ENCODE measurements around the gene NUMB. TPM values are rescaled to one million over a fixed set of nuclear protein-coding genes. Genes with fewer than 3 reads are reported as not detected.

The NUMB gene
- total and polyA plus RNA-seq, 2 of the 13 experiments (the other 11 are each of a cell fraction or from before 2014, with no cell fraction given): 20.3 to 71.1 TPM

GRCh38 chr14:73428353-73428824 is 30.0 kb downstream of the NUMB start (continued):
- TF ChIP-seq, protein P1, sequence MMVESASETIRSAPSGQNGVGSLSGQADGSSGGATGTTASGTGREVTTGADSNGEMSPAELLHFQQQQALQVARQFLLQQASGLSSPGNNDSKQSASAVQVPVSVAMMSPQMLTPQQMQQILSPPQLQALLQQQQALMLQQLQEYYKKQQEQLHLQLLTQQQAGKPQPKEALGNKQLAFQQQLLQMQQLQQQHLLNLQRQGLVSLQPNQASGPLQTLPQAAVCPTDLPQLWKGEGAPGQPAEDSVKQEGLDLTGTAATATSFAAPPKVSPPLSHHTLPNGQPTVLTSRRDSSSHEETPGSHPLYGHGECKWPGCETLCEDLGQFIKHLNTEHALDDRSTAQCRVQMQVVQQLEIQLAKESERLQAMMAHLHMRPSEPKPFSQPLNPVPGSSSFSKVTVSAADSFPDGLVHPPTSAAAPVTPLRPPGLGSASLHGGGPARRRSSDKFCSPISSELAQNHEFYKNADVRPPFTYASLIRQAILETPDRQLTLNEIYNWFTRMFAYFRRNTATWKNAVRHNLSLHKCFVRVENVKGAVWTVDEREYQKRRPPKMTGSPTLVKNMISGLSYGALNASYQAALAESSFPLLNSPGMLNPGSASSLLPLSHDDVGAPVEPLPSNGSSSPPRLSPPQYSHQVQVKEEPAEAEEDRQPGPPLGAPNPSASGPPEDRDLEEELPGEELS (CRISPR knock-in tag; IDR thresholded peaks at IDR 0.05): peak; percentile 46; the same call in 1 of the 2 replicates
- TF ChIP-seq SAFB2 (CRISPR knock-in tag; IDR thresholded peaks at IDR 0.05; ENCODE audit: borderline replicate concordance, low read depth) (no peak), STAT5B (CRISPR knock-in tag; IDR thresholded peaks at IDR 0.05) (no peak), ZNF180 (CRISPR knock-in tag; IDR thresholded peaks at IDR 0.05; ENCODE audit: borderline replicate concordance, low read depth) (no peak), ZMYM4 (CRISPR knock-in tag; IDR thresholded peaks at IDR 0.05) (peak; percentile 61), SALL2 (CRISPR knock-in tag; IDR thresholded peaks at IDR 0.05) (no peak), GATAD1 (CRISPR knock-in tag; IDR thresholded peaks at IDR 0.05) (0 out of 2 replicates have a peak, but pooled peaks have one; percentile 12), SMAD3 (CRISPR knock-in tag; IDR thresholded peaks at IDR 0.05) (0 out of 2 replicates have a peak, but pooled peaks have one; percentile 41), ZNF34 (CRISPR knock-in tag; IDR thresholded peaks at IDR 0.05; ENCODE audit: borderline replicate concordance) (no peak), RORA (CRISPR knock-in tag; IDR thresholded peaks at IDR 0.05) (no peak), CENPBD1 (CRISPR knock-in tag; IDR thresholded peaks at IDR 0.05; ENCODE audit: borderline replicate concordance, low read depth) (no peak), SKI (IDR thresholded peaks at IDR 0.05; ENCODE audit: partially characterized antibody) (peak; percentile 56), ZNF468 (CRISPR knock-in tag; IDR thresholded peaks at IDR 0.05) (no peak), GATAD2A (CRISPR knock-in tag; IDR thresholded peaks at IDR 0.05) (peak; percentile 61), NFKB2 (CRISPR knock-in tag; IDR thresholded peaks at IDR 0.05; ENCODE audit: borderline replicate concordance) (no peak), KLF9 (CRISPR knock-in tag; IDR thresholded peaks at IDR 0.05; ENCODE audit: low read depth) (no peak), NR2F1 (CRISPR knock-in tag; IDR thresholded peaks at IDR 0.05) (peak in 1 of 2 experiments; percentile 69; a peak in 2 of 4 replicates), ISL2 (CRISPR knock-in tag; IDR thresholded peaks at IDR 0.05) (no peak), ZNF883 (CRISPR knock-in tag; IDR thresholded peaks at IDR 0.05; ENCODE audit: not compliant biosample characterization) (no peak), ZNF766 (CRISPR knock-in tag; IDR thresholded peaks at IDR 0.05; ENCODE audit: borderline replicate concordance) (no peak)
- TF ChIP-seq, protein P2, sequence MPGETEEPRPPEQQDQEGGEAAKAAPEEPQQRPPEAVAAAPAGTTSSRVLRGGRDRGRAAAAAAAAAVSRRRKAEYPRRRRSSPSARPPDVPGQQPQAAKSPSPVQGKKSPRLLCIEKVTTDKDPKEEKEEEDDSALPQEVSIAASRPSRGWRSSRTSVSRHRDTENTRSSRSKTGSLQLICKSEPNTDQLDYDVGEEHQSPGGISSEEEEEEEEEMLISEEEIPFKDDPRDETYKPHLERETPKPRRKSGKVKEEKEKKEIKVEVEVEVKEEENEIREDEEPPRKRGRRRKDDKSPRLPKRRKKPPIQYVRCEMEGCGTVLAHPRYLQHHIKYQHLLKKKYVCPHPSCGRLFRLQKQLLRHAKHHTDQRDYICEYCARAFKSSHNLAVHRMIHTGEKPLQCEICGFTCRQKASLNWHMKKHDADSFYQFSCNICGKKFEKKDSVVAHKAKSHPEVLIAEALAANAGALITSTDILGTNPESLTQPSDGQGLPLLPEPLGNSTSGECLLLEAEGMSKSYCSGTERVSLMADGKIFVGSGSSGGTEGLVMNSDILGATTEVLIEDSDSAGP (CRISPR knock-in tag; IDR thresholded peaks at IDR 0.05; ENCODE audit: borderline replicate concordance): no peak
- TF ChIP-seq, protein P3, sequence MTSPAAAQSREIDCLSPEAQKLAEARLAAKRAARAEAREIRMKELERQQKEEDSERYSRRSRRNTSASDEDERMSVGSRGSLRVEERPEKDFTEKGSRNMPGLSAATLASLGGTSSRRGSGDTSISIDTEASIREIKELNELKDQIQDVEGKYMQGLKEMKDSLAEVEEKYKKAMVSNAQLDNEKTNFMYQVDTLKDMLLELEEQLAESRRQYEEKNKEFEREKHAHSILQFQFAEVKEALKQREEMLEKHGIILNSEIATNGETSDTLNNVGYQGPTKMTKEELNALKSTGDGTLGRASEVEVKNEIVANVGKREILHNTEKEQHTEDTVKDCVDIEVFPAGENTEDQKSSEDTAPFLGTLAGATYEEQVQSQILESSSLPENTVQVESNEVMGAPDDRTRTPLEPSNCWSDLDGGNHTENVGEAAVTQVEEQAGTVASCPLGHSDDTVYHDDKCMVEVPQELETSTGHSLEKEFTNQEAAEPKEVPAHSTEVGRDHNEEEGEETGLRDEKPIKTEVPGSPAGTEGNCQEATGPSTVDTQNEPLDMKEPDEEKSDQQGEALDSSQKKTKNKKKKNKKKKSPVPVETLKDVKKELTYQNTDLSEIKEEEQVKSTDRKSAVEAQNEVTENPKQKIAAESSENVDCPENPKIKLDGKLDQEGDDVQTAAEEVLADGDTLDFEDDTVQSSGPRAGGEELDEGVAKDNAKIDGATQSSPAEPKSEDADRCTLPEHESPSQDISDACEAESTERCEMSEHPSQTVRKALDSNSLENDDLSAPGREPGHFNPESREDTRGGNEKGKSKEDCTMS (CRISPR knock-in tag; conservative IDR thresholded peaks at IDR 0.05): no peak
- TF ChIP-seq, protein P4, sequence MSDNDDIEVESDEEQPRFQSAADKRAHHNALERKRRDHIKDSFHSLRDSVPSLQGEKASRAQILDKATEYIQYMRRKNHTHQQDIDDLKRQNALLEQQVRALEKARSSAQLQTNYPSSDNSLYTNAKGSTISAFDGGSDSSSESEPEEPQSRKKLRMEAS (IDR thresholded peaks at IDR 0.05): peak; percentile 72
